H9 (cell line): ENCODE data around the gene HIP1. TPM values are rescaled to one million over a fixed set of nuclear protein-coding genes. Genes with fewer than 3 reads are reported as not detected.
A peak's percentile ranks its signal among the peaks of the same experiment; 100 is the strongest.

Experiments used
- DNase-seq: peaks from one replicate; pipeline ENCODE4 v3.0.0-alpha.2; 2017
- H2AFZ ChIP-seq: one replicate; pipeline ENCODE4 v1.6.1; 2013; ENCODE audit warnings: mild to moderate bottlenecking, low read length, control low read depth, moderate library complexity
- H2AK5ac ChIP-seq: 2 replicates; pipeline ENCODE4 v1.6.1; 2013; ENCODE audit warnings: low read length, control low read depth, mixed read lengths; ENCODE audit not compliant: insufficient read length
- H2BK120ac ChIP-seq: one replicate; pipeline ENCODE4 v1.6.1; 2013; ENCODE audit warnings: low read depth, mild to moderate bottlenecking, low read length, control low read depth, inconsistent platforms; ENCODE audit not compliant: poor library complexity, severe bottlenecking
- H2BK12ac ChIP-seq: 2 replicates; pipeline ENCODE4 v1.6.1; 2013; ENCODE audit warnings: low read length, control low read depth, mixed read lengths, low read depth; ENCODE audit not compliant: insufficient read length
- H2BK15ac ChIP-seq: 2 replicates; pipeline ENCODE4 v1.6.1; 2013; ENCODE audit warnings: low read depth, low read length, control low read depth
- H2BK20ac ChIP-seq: one replicate; pipeline ENCODE4 v1.6.1; 2013; ENCODE audit warnings: low read depth, mild to moderate bottlenecking, low read length, control low read depth, inconsistent platforms; ENCODE audit not compliant: poor library complexity, severe bottlenecking
- H2BK5ac ChIP-seq: 2 replicates; pipeline ENCODE4 v1.6.1; 2013; ENCODE audit warnings: low read length, control low read depth, mixed read lengths; ENCODE audit not compliant: insufficient read length
- H3K14ac ChIP-seq: 2 replicates; pipeline ENCODE4 v1.6.1; 2013; ENCODE audit warnings: low read length, control low read depth; ENCODE audit not compliant: insufficient read depth
- H3K18ac ChIP-seq: 2 replicates; pipeline ENCODE4 v1.6.1; 2013; ENCODE audit warnings: low read depth, mild to moderate bottlenecking, mixed read lengths, low read length, control low read depth; ENCODE audit not compliant: insufficient read length
- H3K23ac ChIP-seq: 2 replicates; pipeline ENCODE4 v1.6.1; 2013; ENCODE audit warnings: low read length, control low read depth, mixed read lengths, low read depth; ENCODE audit not compliant: insufficient read length
- H3K23me2 ChIP-seq: 2 replicates; pipeline ENCODE4 v1.6.1; 2013; ENCODE audit warnings: low read depth, mild to moderate bottlenecking, mixed read lengths, low read length, control low read depth; ENCODE audit not compliant: insufficient read length, poor library complexity, severe bottlenecking
- H3K27ac ChIP-seq: 2 replicates; pipeline ENCODE4 v1.5.1; 2013; ENCODE audit warnings: low read length, control low read depth, mixed read lengths, low read depth; ENCODE audit not compliant: insufficient read length
- H3K27me3 ChIP-seq: 2 replicates; pipeline ENCODE4 v1.6.1; 2013; ENCODE audit warnings: low read length, control low read depth, inconsistent platforms; ENCODE audit not compliant: insufficient read depth
- H3K4ac ChIP-seq: 2 replicates; pipeline ENCODE4 v1.6.1; 2013; ENCODE audit warnings: low read depth, mild to moderate bottlenecking, control low read depth, inconsistent platforms, low read length, moderate library complexity
- H3K4me1 ChIP-seq: 2 replicates; pipeline ENCODE4 v1.6.1; 2013; ENCODE audit warnings: low read length, control low read depth, inconsistent platforms; ENCODE audit not compliant: insufficient read depth
- H3K4me2 ChIP-seq: 2 replicates; pipeline ENCODE4 v1.6.1; 2013; ENCODE audit warnings: low read length, control low read depth, mixed read lengths; ENCODE audit not compliant: insufficient read length, insufficient read depth
- H3K56ac ChIP-seq: 2 replicates; pipeline ENCODE4 v1.6.1; 2013; ENCODE audit warnings: low read depth, mild to moderate bottlenecking, mixed read lengths, low read length, control low read depth; ENCODE audit not compliant: insufficient read length
- H3K79me1 ChIP-seq: 2 replicates; pipeline ENCODE4 v1.6.1; 2013; ENCODE audit warnings: low read depth, mild to moderate bottlenecking, moderate library complexity, low read length, control low read depth, inconsistent platforms; ENCODE audit not compliant: insufficient read depth, poor library complexity, severe bottlenecking
- H3K79me2 ChIP-seq: 2 replicates; pipeline ENCODE4 v1.6.1; 2013; ENCODE audit warnings: low read length, control low read depth, inconsistent platforms; ENCODE audit not compliant: insufficient read depth
- H3K9ac ChIP-seq: 2 replicates; pipeline ENCODE4 v1.6.1; 2013; ENCODE audit warnings: low read length, control low read depth, mixed read lengths; ENCODE audit not compliant: insufficient read length; ENCODE audit errors: extremely low read depth
- H3K9me3 ChIP-seq: one replicate; pipeline ENCODE4 v1.6.1; 2013; ENCODE audit warnings: low read depth, low read length, inconsistent platforms; ENCODE audit not compliant: control insufficient read depth
- H3T11ph ChIP-seq: one replicate; pipeline ENCODE4 v1.6.1; 2013; ENCODE audit warnings: mild to moderate bottlenecking, low read length, control low read depth, inconsistent platforms
- H4K20me1 ChIP-seq: one replicate; pipeline ENCODE4 v1.6.1; 2013; ENCODE audit not compliant: control insufficient read depth, insufficient read length, insufficient read depth
- H4K5ac ChIP-seq: 2 replicates; pipeline ENCODE4 v1.6.1; 2013; ENCODE audit warnings: low read depth, mild to moderate bottlenecking, mixed read lengths, low read length, control low read depth; ENCODE audit not compliant: insufficient read length
- H4K8ac ChIP-seq: replicated peaks from 2 replicates; pipeline ENCODE4 v1.6.1; 2013; ENCODE audit warnings: low read length, control low read depth, mixed read lengths, low read depth; ENCODE audit not compliant: insufficient read length
- H4K91ac ChIP-seq: 2 replicates; pipeline ENCODE4 v1.6.1; 2013; ENCODE audit warnings: low read depth, mild to moderate bottlenecking, moderate library complexity, mixed read lengths, low read length, control low read depth; ENCODE audit not compliant: insufficient read length
- H3K27ac Mint-ChIP-seq, 3 experiments: 2 replicates in 2 of 3; 3 replicates in 1 of 3; pipeline ENCODE4 v1.8.0; 2020 to 2021; ENCODE audit warnings: mixed read lengths in 3 of 3, mild to moderate bottlenecking in 1 of 3, moderate library complexity in 1 of 3
- H3K27me3 Mint-ChIP-seq: 2 replicates; pipeline ENCODE4 v1.8.0; 2021; ENCODE audit warnings: low read depth, mild to moderate bottlenecking, moderate library complexity, mixed read lengths
- H3K36me3 Mint-ChIP-seq, 3 experiments: 2 replicates in 2 of 3; 3 replicates in 1 of 3; pipeline ENCODE4 v1.8.0; 2020 to 2021; ENCODE audit warnings: low read depth in 3 of 3, mixed read lengths in 3 of 3; ENCODE audit not compliant: insufficient read depth in 1 of 3
- H3K4me1 Mint-ChIP-seq, 2 experiments: 2 replicates each; pipeline ENCODE4 v1.8.0; 2020; ENCODE audit warnings: mixed read lengths in 2 of 2
- H3K4me3 Mint-ChIP-seq, 2 experiments: 2 replicates in 1 of 2; 3 replicates in 1 of 2; pipeline ENCODE4 v1.8.0; 2020 to 2021; ENCODE audit warnings: mild to moderate bottlenecking in 2 of 2, mixed read lengths in 2 of 2, moderate library complexity in 1 of 2
- H3K9me3 Mint-ChIP-seq, 2 experiments: 2 replicates in 1 of 2; 3 replicates in 1 of 2; pipeline ENCODE4 v1.8.0; 2020; ENCODE audit warnings: mild to moderate bottlenecking in 2 of 2, mixed read lengths in 2 of 2, moderate library complexity in 1 of 2
- WGBS: extraction: QIAGEN DNeasy Blood & Tissue Kit; methylation state at CpG from one replicate; pipeline ENCODE4 v1.1.7; 2013; ENCODE audit warnings: missing lambda C conversion rate, low lambda C conversion rate, mixed read lengths; ENCODE audit not compliant: insufficient read length; ENCODE audit errors: extremely low coverage; 5-methylcytosine and 5-hydroxymethylcytosine counted together
- total RNA-seq: library from RNA; stranded (reverse); gene quantifications from 2 replicates; pipeline ENCODE4 v1.2.1, GENCODE V29; 2021
- TF ChIP-seq, protein P1 (sequence below): fragments of 200-600 bp; sonication (generic); conservative IDR thresholded peaks from 3 replicates; pipeline ENCODE4 v1.8.0; 2021; ENCODE audit warnings: antibody characterized with exemption, mild to moderate bottlenecking

Gene HIP1
- total RNA-seq, 1 experiment from 2014 or later, result 87.5 TPM

DNA sequence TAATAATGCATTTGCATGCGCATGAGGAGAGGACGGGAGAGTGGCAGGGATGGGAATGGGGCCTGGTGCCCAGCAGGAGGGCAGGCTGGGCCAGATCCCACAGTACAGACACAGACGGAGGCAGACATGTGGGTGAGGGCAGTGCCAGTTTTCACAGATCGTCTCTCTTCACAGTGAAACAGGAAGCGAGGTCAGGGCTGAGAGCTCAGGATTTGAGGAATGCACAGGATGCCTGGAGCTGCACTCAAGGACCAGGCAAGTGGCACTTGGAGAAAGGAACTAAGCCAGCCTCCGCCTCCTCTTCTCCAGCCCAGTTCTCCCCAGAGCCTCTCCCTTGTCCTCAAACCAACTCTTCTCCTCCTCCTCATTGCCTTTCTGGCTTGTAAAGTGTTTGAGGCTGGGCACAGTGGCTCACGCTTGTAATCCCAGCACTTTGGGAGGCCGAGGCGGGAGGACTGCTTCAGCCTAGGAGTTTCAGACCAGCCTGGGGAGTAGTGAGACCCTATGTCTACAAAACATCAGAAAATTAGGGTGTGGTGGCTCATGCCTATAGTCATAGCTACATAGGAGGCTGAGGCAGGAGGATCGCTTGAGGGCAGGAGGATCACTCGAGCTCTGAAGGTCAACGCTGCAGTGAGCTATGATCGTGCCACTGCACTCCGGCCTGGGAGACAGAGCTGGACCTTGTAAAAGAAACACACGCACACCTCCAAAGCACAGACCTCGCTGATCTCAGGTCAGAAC lies 115.2 kb downstream of the HIP1 start:
- Histone ChIP-seq H3K4me1 (no peaks in the 10 kb centered on the region; the same call in 1 of the 2 replicates), H3K18ac (no peak overlapping the region), H3K27ac (no peak overlapping the region), H3K23me2 (no peaks in the 10 kb centered on the region), H3K27me3 (no peaks in the 10 kb centered on the region), H2AK5ac (no peak overlapping the region), H3K9me3 (no peaks in the 10 kb centered on the region), H3T11ph (no peak overlapping the region), H4K91ac (no peak overlapping the region), H3K14ac (no peak overlapping the region), H2BK5ac (no peak overlapping the region), H2BK20ac (no peak overlapping the region), H3K79me1 (peaks cover 7% of the 10 kb centered on the region), H3K4me2 (no peak overlapping the region), H2BK12ac (no peak overlapping the region), H4K20me1 (peaks cover 2% of the 10 kb centered on the region), H3K4ac (no peak overlapping the region), H3K79me2 (peaks cover 2% of the 10 kb centered on the region; the same call in 1 of the 2 replicates), H3K9ac (no peak overlapping the region), H2BK15ac (no peak overlapping the region), H2BK120ac (no peak overlapping the region), H4K5ac (no peak overlapping the region), H4K8ac (no peak overlapping the region), H3K56ac (no peak overlapping the region), H3K23ac (no peak overlapping the region), H2AFZ (no peak overlapping the region)
- no peak for DNase-seq
- H3K4me3 Mint-ChIP-seq, result peak overlapping the region; percentile 1 to 16; a peak in 1 of 5 replicates
- peak overlapping the region; percentile 49 to 89 (median 75) for H3K27ac Mint-ChIP-seq
- H3K4me1 Mint-ChIP-seq, result peaks cover 15 to 16% of the 10 kb centered on the region in 2 experiments
- TF ChIP-seq, protein P1, sequence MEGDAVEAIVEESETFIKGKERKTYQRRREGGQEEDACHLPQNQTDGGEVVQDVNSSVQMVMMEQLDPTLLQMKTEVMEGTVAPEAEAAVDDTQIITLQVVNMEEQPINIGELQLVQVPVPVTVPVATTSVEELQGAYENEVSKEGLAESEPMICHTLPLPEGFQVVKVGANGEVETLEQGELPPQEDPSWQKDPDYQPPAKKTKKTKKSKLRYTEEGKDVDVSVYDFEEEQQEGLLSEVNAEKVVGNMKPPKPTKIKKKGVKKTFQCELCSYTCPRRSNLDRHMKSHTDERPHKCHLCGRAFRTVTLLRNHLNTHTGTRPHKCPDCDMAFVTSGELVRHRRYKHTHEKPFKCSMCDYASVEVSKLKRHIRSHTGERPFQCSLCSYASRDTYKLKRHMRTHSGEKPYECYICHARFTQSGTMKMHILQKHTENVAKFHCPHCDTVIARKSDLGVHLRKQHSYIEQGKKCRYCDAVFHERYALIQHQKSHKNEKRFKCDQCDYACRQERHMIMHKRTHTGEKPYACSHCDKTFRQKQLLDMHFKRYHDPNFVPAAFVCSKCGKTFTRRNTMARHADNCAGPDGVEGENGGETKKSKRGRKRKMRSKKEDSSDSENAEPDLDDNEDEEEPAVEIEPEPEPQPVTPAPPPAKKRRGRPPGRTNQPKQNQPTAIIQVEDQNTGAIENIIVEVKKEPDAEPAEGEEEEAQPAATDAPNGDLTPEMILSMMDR, result no peak
- peaks cover 5 to 7% of the 10 kb centered on the region in 2 experiments; a peak in 3 of 5 replicates for H3K9me3 Mint-ChIP-seq
- H3K36me3 Mint-ChIP-seq, result peaks cover 57 to 65% (median 60%) of the 10 kb centered on the region in 3 experiments
- no CpG with 5 or more reads among the region's 16 CpGs for WGBS
- no peaks in the 10 kb centered on the region for H3K27me3 Mint-ChIP-seq
